D721Med (cell line): ENCODE measurements around the gene PIP5K1B.

Source experiments
- DNase-seq: peaks from one replicate; pipeline ENCODE4 v3.0.0; 2011; ENCODE audit warnings: low spot score; ENCODE audit not compliant: insufficient read length
- FAIRE-seq: peaks from 2 replicates; lab custom pipeline; 2011; peaks lifted over from hg19 to GRCh38; lab: Jason Lieb, UNC
- TF ChIP-seq, protein P1 (sequence below): IDR thresholded peaks from 2 replicates; pipeline ENCODE4 v1.5.1; 2012; ENCODE audit warnings: mild to moderate bottlenecking, control low read depth; ENCODE audit not compliant: insufficient read depth; ENCODE audit errors: missing control alignments

The PIP5K1B gene

DNA sequence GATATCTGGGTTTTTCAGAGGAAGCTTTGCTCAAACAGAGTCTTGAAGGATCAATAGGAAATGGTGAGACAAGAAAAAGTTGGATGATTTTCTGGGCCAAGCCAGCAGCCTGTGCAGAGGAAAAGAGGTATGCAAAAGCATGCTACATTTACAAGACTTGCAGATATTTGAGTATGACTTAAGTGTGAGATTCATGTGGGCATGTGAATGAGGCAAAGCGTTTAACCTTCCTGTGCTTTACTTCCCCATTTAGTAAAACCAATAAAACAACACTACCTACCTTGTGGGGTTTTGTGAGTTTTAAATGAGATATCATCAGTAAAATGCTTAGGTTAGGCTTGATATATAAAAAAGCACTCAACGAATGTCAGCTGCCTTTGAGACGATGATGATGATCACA is 58.1 kb downstream of the PIP5K1B start:
- FAIRE-seq, result no peak
- DNase-seq, result no peak
- TF ChIP-seq, protein P1, sequence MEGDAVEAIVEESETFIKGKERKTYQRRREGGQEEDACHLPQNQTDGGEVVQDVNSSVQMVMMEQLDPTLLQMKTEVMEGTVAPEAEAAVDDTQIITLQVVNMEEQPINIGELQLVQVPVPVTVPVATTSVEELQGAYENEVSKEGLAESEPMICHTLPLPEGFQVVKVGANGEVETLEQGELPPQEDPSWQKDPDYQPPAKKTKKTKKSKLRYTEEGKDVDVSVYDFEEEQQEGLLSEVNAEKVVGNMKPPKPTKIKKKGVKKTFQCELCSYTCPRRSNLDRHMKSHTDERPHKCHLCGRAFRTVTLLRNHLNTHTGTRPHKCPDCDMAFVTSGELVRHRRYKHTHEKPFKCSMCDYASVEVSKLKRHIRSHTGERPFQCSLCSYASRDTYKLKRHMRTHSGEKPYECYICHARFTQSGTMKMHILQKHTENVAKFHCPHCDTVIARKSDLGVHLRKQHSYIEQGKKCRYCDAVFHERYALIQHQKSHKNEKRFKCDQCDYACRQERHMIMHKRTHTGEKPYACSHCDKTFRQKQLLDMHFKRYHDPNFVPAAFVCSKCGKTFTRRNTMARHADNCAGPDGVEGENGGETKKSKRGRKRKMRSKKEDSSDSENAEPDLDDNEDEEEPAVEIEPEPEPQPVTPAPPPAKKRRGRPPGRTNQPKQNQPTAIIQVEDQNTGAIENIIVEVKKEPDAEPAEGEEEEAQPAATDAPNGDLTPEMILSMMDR, result no peak

DNA sequence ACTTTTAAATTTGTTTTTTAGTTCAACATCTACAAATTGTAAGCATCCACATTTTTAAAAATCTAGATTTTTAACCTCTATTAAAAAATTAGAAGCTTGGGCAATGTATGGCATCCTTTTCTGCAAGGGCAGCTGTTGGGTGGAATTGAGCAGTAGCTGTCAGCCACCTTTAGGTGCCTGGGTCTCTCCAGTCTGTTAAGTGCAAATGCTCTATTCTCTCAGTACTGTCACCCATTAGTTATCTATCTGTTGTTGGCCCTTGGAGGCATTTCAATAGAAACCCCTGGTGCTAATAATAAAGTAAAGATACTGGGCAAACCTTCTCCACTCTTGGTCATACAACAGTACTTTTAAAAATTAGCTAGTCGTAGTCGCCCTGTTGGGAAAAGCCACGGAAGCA is 63.6 kb downstream of the PIP5K1B start:
- FAIRE-seq (no peak), DNase-seq (no peak)
- TF ChIP-seq, protein P1, result no peak

DNA sequence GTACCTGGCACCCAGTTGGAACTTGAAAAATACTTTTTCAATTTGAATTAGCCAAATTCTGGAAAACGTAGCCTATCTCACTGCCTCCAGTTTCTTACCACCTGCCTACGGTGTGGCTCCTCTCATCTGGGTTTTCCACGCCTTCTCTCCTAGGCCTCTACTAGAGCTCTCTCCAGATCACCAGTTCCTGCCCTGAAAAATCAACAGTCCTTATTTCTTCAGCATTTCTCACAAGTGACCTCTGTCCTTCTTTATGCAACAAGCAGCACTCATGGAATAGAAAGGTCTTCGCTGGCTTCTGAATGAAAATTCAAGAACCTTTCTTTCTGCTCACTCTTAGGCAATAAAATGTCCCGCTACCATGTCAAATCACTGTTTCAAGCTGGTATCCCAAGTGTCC is 64.8 kb downstream of the PIP5K1B start:
- TF ChIP-seq, protein P1, result no peak
- no peak for FAIRE-seq

DNA sequence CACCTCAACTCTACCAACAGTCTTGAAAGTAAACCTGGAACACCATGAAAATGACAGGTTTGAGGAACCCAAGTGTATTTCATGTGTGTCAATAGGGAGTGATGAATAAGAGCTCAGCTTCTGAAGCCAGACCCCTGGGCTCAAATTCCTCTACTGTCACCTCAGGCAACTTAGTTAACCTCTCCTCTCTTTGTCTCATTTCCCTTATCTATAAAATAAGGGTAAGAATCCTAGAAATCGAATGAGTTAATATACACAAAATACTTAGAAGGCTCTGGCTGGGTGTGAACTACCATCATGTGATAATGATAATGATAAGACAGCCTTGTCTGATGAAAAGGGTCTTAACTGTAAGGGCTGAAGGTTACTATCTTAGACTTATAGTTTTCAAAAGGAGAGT is 66.3 kb downstream of the PIP5K1B start:
- TF ChIP-seq, protein P1, result no peak
- DNase-seq (no peak), FAIRE-seq (no peak)

More for the DNA sequence above, 64.8 kb downstream of the PIP5K1B start:
- DNase-seq, result no peak

DNA sequence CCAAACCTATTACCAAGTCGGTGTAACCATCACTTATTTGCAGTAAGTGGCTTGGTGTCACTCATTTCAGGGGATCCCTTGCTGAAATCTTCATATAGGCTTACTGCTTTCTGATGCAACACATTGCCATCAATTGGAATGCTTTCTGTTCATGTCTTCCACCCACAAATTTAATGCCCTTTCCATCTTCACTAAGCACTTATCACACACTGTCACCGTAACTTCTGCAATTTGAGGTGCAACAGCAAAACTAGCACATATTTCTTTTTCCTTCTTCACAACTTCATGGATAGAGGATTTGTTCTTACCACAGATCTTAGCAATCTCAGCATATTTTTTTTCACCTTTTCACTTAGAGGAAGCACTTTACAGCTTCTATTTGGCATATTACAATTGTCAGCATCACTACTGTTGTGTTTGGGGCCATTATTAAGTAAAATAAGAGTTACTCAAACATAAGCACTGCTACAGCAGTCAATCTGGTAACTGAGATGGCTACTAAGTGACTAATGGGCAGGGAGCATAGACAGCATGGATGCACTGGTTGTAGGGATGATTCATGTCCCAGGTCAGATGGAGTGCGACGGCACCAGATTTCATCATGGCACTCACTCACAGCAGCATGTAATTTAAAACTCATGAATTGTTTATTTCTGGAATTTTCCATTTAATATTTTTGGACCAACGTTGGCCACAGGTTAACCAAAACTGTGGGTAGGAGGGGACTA is 70.1 kb downstream of the PIP5K1B start:
- DNase-seq, result no peak
- no peak for FAIRE-seq
- TF ChIP-seq, protein P1, result no peak

DNA sequence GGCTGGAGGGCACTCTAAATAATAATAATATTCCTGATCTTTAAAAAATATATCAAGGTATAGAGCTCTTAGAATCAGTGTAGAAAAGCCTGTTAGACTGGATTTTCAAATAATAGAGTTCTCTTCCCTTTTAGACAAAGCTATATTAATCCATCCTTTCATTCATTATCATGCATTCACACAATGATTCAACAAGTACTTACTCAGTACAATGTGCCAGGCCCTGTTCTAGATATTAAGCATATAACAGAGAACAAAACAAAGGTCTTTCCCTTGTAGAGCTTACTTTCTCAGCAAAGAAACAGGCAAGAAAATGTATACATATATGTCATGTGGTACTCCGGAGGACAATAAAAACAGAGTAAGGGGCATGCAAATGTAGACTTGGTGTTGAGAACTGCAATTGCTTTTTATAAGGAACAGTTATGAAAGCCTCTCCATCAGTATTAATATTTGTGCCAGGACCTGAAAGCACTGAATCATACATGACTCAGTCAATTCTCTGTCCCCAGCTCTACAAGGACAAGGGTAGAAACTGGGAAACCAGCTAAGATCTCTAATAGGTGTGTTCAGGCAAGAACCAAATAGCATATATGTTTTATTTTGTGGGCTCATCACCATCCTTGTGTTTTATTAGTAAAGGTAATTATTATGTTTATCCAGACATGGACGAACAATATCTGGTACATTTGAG is 72.2 kb downstream of the PIP5K1B start:
- DNase-seq (no peak), FAIRE-seq (no peak)

DNA sequence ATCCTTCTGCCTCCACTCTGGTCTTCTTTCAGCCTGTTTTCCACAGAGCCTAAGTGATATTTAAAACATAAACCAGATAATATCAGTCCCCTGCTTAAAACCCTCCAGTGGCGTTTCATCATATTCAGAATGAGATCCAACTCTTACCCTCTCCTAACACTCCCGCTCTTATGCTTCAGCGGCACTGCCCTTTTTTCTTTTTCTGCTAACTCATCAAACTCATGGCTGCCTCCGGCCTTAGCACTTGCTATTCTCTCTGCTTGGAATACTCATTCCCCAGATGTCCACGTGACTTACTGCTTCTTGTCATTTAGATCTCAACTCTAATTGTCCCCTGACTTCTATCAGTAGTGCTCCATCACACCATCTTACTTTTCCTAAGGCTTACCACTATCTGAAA is 73.6 kb downstream of the PIP5K1B start:
- TF ChIP-seq, protein P1, result no peak
- FAIRE-seq (no peak), DNase-seq (no peak)

More for the DNA sequence above, 72.2 kb downstream of the PIP5K1B start:
- TF ChIP-seq, protein P1, result no peak
